ENCODE measurements around the gene ELOVL6. TPM values are rescaled to one million over a fixed set of nuclear protein-coding genes. Genes with fewer than 3 reads are reported as not detected.

ELOVL6 gene
- total and polyA plus RNA-seq, 4 donors = 0.25 to 6.5 (median 2.7) TPM

- Histone ChIP-seq H3K27me3 (ENCODE audit: control insufficient read depth in 1 of 2, insufficient read depth in 2 of 2, low read length in 1 of 2) (no peaks in the 10 kb centered on the region), H3K36me3 (ENCODE audit: control insufficient read depth in 1 of 2, insufficient read depth in 2 of 2, low read length in 1 of 2) (no peaks in the 10 kb centered on the region), H3K9me3 (ENCODE audit: control insufficient read depth, low read length) (no peaks in the 10 kb centered on the region), H3K4me3 (ENCODE audit: low read length in 2 of 2) (no peak overlapping the region), H3K4me1 (ENCODE audit: control insufficient read depth in 1 of 2, insufficient read depth in 2 of 2, low read length in 2 of 2) (no peaks in the 10 kb centered on the region), H3K27ac (ENCODE audit: low read depth in 1 of 2, low read length in 2 of 2) (no peak overlapping the region)
- ATAC-seq (ENCODE audit: low FRiP score) (no peak), DNase-seq (no peak)
- WGBS, 2 donors = 83 to 84% methylated on average over 3 of the region's 3 CpGs
- intact Hi-C loops (cut with DNase I) = no loop called here
These were observed 79.1 kb downstream of the ELOVL6 start for GRCh38 chr4:110119337-110119736.

GRCh38 chr4:110112056-110112455, 86.4 kb downstream of the ELOVL6 start:
- Histone ChIP-seq H3K27ac (ENCODE audit: low read depth in 1 of 2, low read length in 2 of 2) (no peak overlapping the region), H3K36me3 (ENCODE audit: control insufficient read depth in 1 of 2, insufficient read depth in 2 of 2, low read length in 1 of 2) (no peaks in the 10 kb centered on the region), H3K4me3 (ENCODE audit: low read length in 2 of 2) (no peak overlapping the region), H3K4me1 (ENCODE audit: control insufficient read depth in 1 of 2, insufficient read depth in 2 of 2, low read length in 2 of 2) (no peaks in the 10 kb centered on the region), H3K27me3 (ENCODE audit: control insufficient read depth in 1 of 2, insufficient read depth in 2 of 2, low read length in 1 of 2) (no peaks in the 10 kb centered on the region), H3K9me3 (ENCODE audit: control insufficient read depth, low read length) (no peaks in the 10 kb centered on the region)
- 94 to 97% methylated on average over 4 of the region's 4 CpGs for WGBS, 2 donors
- intact Hi-C loops (cut with DNase I) = no loop called here
- ATAC-seq (ENCODE audit: low FRiP score) (no peak), DNase-seq (no peak)

- H3K4me1 ChIP-seq (ENCODE audit: control insufficient read depth in 1 of 2, insufficient read depth in 2 of 2, low read length in 2 of 2) = peaks cover 0 to 2% of the 10 kb centered on the region in 2 donors
- H3K9me3 ChIP-seq (ENCODE audit: control insufficient read depth, low read length) = no peaks in the 10 kb centered on the region
- no peaks in the 10 kb centered on the region for H3K27me3 ChIP-seq (ENCODE audit: control insufficient read depth in 1 of 2, insufficient read depth in 2 of 2, low read length in 1 of 2)
- H3K27ac ChIP-seq (ENCODE audit: low read depth in 1 of 2, low read length in 2 of 2) = no peak overlapping the region
- DNase-seq (no peak), ATAC-seq (ENCODE audit: low FRiP score) (no peak)
- H3K4me3 ChIP-seq (ENCODE audit: low read length in 2 of 2) = no peak overlapping the region
- 85 to 90% methylated on average over 3 of the region's 3 CpGs for WGBS, 2 donors
- intact Hi-C loops (cut with DNase I) = no loop called here
- peaks cover 0 to 2% of the 10 kb centered on the region in 2 donors for H3K36me3 ChIP-seq (ENCODE audit: control insufficient read depth in 1 of 2, insufficient read depth in 2 of 2, low read length in 1 of 2)
These were observed 89.0 kb downstream of the ELOVL6 start for GRCh38 chr4:110109455-110109854.

DNA sequence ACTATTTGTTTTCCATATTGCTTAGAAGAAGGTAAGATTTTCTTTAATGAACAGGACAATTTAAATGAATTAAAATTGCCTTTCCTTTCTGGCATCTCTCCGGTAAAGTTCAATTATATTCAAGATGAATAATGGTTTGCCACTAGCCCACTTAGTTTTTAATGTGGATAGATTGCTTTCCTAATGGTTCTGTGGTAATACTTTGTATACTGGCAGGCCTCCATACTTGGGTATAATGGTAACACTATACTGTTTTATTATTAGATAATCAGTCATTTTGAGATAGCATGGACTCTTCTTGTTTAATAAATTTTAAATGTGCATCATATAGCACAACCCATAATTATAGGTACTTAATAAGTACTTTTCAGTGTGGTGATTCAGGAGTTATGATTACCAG, 89.5 kb downstream of the ELOVL6 start:
- intact Hi-C loops (cut with DNase I) = no loop called here
- Histone ChIP-seq H3K36me3 (ENCODE audit: control insufficient read depth in 1 of 2, insufficient read depth in 2 of 2, low read length in 1 of 2) (peaks cover 0 to 2% of the 10 kb centered on the region in 2 donors), H3K9me3 (ENCODE audit: control insufficient read depth, low read length) (no peaks in the 10 kb centered on the region), H3K4me1 (ENCODE audit: control insufficient read depth in 1 of 2, insufficient read depth in 2 of 2, low read length in 2 of 2) (peaks cover 0 to 2% of the 10 kb centered on the region in 2 donors), H3K27ac (ENCODE audit: low read depth in 1 of 2, low read length in 2 of 2) (no peak overlapping the region), H3K4me3 (ENCODE audit: low read length in 2 of 2) (no peak overlapping the region), H3K27me3 (ENCODE audit: control insufficient read depth in 1 of 2, insufficient read depth in 2 of 2, low read length in 1 of 2) (no peaks in the 10 kb centered on the region)
- ATAC-seq (ENCODE audit: low FRiP score) (no peak), DNase-seq (no peak)
- WGBS, 2 donors = 88 to 96% methylated on average over 1 of the region's 1 CpG

GRCh38 chr4:110108422-110108821, 90.0 kb downstream of the ELOVL6 start:
- Histone ChIP-seq H3K4me1 (ENCODE audit: control insufficient read depth in 1 of 2, insufficient read depth in 2 of 2, low read length in 2 of 2) (peaks cover 0 to 2% of the 10 kb centered on the region in 2 donors), H3K4me3 (ENCODE audit: low read length in 2 of 2) (no peak overlapping the region), H3K9me3 (ENCODE audit: control insufficient read depth, low read length) (no peaks in the 10 kb centered on the region), H3K36me3 (ENCODE audit: control insufficient read depth in 1 of 2, insufficient read depth in 2 of 2, low read length in 1 of 2) (peaks cover 0 to 2% of the 10 kb centered on the region in 2 donors), H3K27ac (ENCODE audit: low read depth in 1 of 2, low read length in 2 of 2) (no peak overlapping the region), H3K27me3 (ENCODE audit: control insufficient read depth in 1 of 2, insufficient read depth in 2 of 2, low read length in 1 of 2) (no peaks in the 10 kb centered on the region)
- WGBS, 2 donors = 90 to 91% methylated on average over 3 of the region's 3 CpGs
- ATAC-seq (ENCODE audit: low FRiP score) (no peak), DNase-seq (no peak)
- intact Hi-C loops (cut with DNase I) = no loop called here

- Histone ChIP-seq H3K9me3 (ENCODE audit: control insufficient read depth, low read length) (no peaks in the 10 kb centered on the region), H3K36me3 (ENCODE audit: control insufficient read depth in 1 of 2, insufficient read depth in 2 of 2, low read length in 1 of 2) (peaks cover 0 to 2% of the 10 kb centered on the region in 2 donors), H3K4me3 (ENCODE audit: low read length in 2 of 2) (no peak overlapping the region), H3K4me1 (ENCODE audit: control insufficient read depth in 1 of 2, insufficient read depth in 2 of 2, low read length in 2 of 2) (peaks cover 0 to 2% of the 10 kb centered on the region in 2 donors), H3K27ac (ENCODE audit: low read depth in 1 of 2, low read length in 2 of 2) (no peak overlapping the region), H3K27me3 (ENCODE audit: control insufficient read depth in 1 of 2, insufficient read depth in 2 of 2, low read length in 1 of 2) (no peaks in the 10 kb centered on the region)
- intact Hi-C loops (cut with DNase I) = no loop called here
- ATAC-seq (ENCODE audit: low FRiP score) (no peak), DNase-seq (no peak)
These were observed 90.5 kb downstream of the ELOVL6 start for GRCh38 chr4:110107866-110108265.

DNA sequence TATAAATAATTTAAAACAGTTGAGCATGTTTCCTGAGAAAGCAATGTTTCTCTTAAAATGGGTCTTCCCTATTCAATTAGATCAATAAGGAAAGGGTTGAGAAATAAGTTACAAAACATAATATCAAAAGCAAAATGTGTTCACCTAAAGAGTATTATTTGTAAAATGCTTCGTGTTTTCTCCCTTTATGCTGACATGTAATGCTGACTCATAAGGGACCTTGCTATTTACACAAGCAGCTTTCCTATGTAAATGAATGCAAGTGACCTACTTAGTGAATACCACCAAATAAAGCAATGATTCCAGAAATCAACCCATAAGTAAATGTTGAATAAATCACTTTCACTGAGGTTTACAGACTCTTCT, 91.5 kb downstream of the ELOVL6 start:
- DNase-seq (no peak), ATAC-seq (ENCODE audit: low FRiP score) (no peak)
- intact Hi-C loops (cut with DNase I) = no loop called here
- Histone ChIP-seq H3K9me3 (ENCODE audit: control insufficient read depth, low read length) (no peaks in the 10 kb centered on the region), H3K27me3 (ENCODE audit: control insufficient read depth in 1 of 2, insufficient read depth in 2 of 2, low read length in 1 of 2) (no peaks in the 10 kb centered on the region), H3K4me3 (ENCODE audit: low read length in 2 of 2) (no peak overlapping the region), H3K4me1 (ENCODE audit: control insufficient read depth in 1 of 2, insufficient read depth in 2 of 2, low read length in 2 of 2) (peaks cover 0 to 2% of the 10 kb centered on the region in 2 donors), H3K36me3 (ENCODE audit: control insufficient read depth in 1 of 2, insufficient read depth in 2 of 2, low read length in 1 of 2) (peaks cover 0 to 2% of the 10 kb centered on the region in 2 donors), H3K27ac (ENCODE audit: low read depth in 1 of 2, low read length in 2 of 2) (no peak overlapping the region)
- 18 to 22% methylated on average over 1 of the region's 1 CpG for WGBS, 2 donors

DNA sequence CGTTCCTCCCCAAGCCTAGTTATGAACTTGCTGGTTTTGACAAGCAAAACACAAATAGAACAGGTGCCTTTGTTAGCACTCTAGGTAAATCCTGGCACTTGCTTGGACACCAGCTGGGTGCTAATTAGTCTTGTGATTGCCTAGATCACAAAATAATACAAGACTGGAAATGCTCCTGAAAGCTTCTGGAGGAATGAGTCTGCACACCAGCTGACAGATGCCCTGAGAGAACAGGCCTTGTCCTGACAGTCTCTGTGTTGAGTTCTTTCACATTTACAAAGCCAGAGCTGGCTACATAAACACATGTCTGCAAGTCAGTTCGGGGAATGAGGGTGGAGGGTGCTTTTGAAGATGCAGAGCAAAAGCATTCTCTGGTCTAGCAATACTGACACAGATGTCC, 93.8 kb downstream of the ELOVL6 start:
- Histone ChIP-seq H3K36me3 (ENCODE audit: control insufficient read depth in 1 of 2, insufficient read depth in 2 of 2, low read length in 1 of 2) (peaks cover 0 to 2% of the 10 kb centered on the region in 2 donors), H3K9me3 (ENCODE audit: control insufficient read depth, low read length) (no peaks in the 10 kb centered on the region), H3K4me1 (ENCODE audit: control insufficient read depth in 1 of 2, insufficient read depth in 2 of 2, low read length in 2 of 2) (peaks cover 0 to 2% of the 10 kb centered on the region in 2 donors), H3K4me3 (ENCODE audit: low read length in 2 of 2) (no peak overlapping the region), H3K27me3 (ENCODE audit: control insufficient read depth in 1 of 2, insufficient read depth in 2 of 2, low read length in 1 of 2) (no peaks in the 10 kb centered on the region), H3K27ac (ENCODE audit: low read depth in 1 of 2, low read length in 2 of 2) (no peak overlapping the region)
- ATAC-seq (ENCODE audit: low FRiP score) (no peak), DNase-seq (no peak)
- intact Hi-C loops (cut with DNase I) = no loop called here
- 87 to 88% methylated on average over 2 of the region's 2 CpGs for WGBS, 2 donors

- Histone ChIP-seq H3K4me3 (ENCODE audit: low read length in 2 of 2) (no peak overlapping the region), H3K4me1 (ENCODE audit: control insufficient read depth in 1 of 2, insufficient read depth in 2 of 2, low read length in 2 of 2) (no peaks in the 10 kb centered on the region), H3K27ac (ENCODE audit: low read depth in 1 of 2, low read length in 2 of 2) (no peak overlapping the region), H3K9me3 (ENCODE audit: control insufficient read depth, low read length) (no peaks in the 10 kb centered on the region), H3K27me3 (ENCODE audit: control insufficient read depth in 1 of 2, insufficient read depth in 2 of 2, low read length in 1 of 2) (no peaks in the 10 kb centered on the region), H3K36me3 (ENCODE audit: control insufficient read depth in 1 of 2, insufficient read depth in 2 of 2, low read length in 1 of 2) (peaks cover 0 to 2% of the 10 kb centered on the region in 2 donors)
- intact Hi-C loops (cut with DNase I) = no loop called here
- DNase-seq (no peak), ATAC-seq (ENCODE audit: low FRiP score) (no peak)
These were observed 98.8 kb downstream of the ELOVL6 start for GRCh38 chr4:110099638-110100037.

All from aorta (tissue), 5 donors.